ENCODE results near the gene SETBP1. TPM values are rescaled to one million over a fixed set of nuclear protein-coding genes. Genes with fewer than 3 reads are reported as not detected.

Gene SETBP1
- total and polyA plus RNA-seq, 2 of the 4 experiments (the other 2 are of a cell fraction): 0.19 to 0.36 TPM

DNA sequence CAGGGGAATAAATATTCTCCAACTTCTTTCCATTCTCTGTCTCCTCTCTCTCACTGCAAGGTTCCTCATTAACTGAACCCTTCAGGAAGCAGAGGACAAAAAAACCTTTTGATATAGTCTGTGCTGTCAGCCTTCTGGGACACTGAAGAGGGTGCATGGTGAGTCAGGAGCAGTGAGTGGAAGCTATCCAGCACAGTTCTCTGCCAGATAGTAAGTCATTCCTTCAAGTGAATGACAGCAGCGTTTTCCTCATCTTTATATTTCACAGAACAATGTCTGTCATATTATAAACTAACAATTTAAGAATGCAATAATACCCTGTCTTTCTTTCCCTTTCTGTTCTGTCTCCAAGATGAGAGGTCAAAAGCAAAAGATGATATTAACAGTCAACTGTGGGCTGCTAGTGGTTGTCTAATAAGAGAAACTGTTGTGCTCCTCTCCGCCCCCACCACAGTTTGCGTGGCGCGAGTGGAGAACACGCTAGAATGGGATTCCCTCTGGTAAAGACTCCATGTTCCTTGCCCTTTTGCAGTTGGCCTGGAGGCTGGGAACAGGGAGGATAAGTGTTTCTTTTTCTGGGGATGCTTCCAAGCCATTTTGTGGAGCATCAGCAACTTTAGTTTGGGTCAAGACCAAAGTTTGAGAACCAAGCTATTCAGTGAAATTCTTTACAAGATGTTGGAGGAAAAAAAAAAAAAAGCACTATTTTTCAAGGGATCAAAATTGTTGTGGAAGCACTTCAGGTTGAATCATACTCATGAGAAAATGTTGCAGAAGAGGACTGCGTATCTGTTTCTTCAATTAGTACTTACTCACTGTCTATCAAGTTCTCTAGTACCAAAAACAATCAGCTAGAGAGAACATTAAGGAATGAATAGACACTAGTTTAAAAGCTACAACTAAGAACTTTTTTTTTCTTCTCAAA, 430.2 kb downstream of the SETBP1 start:
- no peak overlapping the region for H2BK120ac ChIP-seq (ENCODE audit: low read depth, low read length)
- H2BK20ac ChIP-seq (ENCODE audit: low read depth, low read length): no peak overlapping the region
- H4K91ac ChIP-seq (ENCODE audit: insufficient read depth, low read depth, low read length): no peak overlapping the region
- TF ChIP-seq CHD1 (IDR thresholded peaks at IDR 0.05; ENCODE audit: low read depth, low read length) (no peak), MXI1 (IDR thresholded peaks at IDR 0.05; ENCODE audit: borderline replicate concordance, low read depth, low read length) (no peak), FOS (IDR thresholded peaks at IDR 0.05; ENCODE audit: low read depth, low read length) (no peak), MAFK (IDR thresholded peaks at IDR 0.05; ENCODE audit: low read depth, low read length) (no peak), RCOR1 (IDR thresholded peaks at IDR 0.05; ENCODE audit: insufficient replicate concordance, low read length) (no peak), SMC3 (IDR thresholded peaks at IDR 0.05; ENCODE audit: low read depth, low read length) (no peak), BHLHE40 (IDR thresholded peaks at IDR 0.05; ENCODE audit: low read depth, low read length) (no peak)
- H3K27ac ChIP-seq (ENCODE audit: insufficient read depth, low read length): no peak overlapping the region
- intact Hi-C loops (cut with micrococcal nuclease): no loop called here
- CTCF ChIA-PET: interaction anchor here (0.6 kb wide), 1 partner anchor 18 kb away, joined by 4 read pairs; no protein-coding TSS in a partner anchor
- no peak for ATAC-seq (ENCODE audit: low read depth)
- no peaks in the 10 kb centered on the region for H3K79me1 ChIP-seq (ENCODE audit: low read depth in 1 of 2, low read length in 2 of 2)
- no peak overlapping the region for H4K8ac ChIP-seq (ENCODE audit: low read depth in 2 of 2, low read length in 2 of 2)
- H3K4ac ChIP-seq (ENCODE audit: low read depth, low read length): no peak overlapping the region
- H3K56ac ChIP-seq (ENCODE audit: extremely low read depth, insufficient read depth, low read length): no peak overlapping the region
- H3K9ac ChIP-seq (ENCODE audit: low read depth, low read length): no peak overlapping the region
- BruUV-seq (replicated peaks): no TSS peak
- WGBS, 2 experiments (ENCODE audit: extremely low coverage in 2 of 2, insufficient read length in 1 of 2): 97% methylated on average over 5 of the region's 7 CpGs; no CpG with 5 or more reads in 1 of the 2 experiments
- no peak overlapping the region for H3K18ac ChIP-seq (ENCODE audit: low read depth, low read length)
- POLR2A ChIA-PET (ENCODE audit: unreplicated experiment): no interaction called here
- no peaks in the 10 kb centered on the region for H3K9me3 ChIP-seq (ENCODE audit: control insufficient read depth, insufficient read depth, low read length)
- DNase-seq: no peak
- H3K4me2 ChIP-seq (ENCODE audit: low read depth, low read length): no peak overlapping the region
- H4K20me1 ChIP-seq (ENCODE audit: insufficient read depth, low read length): no peaks in the 10 kb centered on the region
- H2AK9ac ChIP-seq (replicated peaks; ENCODE audit: low read depth, low read length, poor library complexity): no peak overlapping the region
- H2AK5ac ChIP-seq (ENCODE audit: low read depth, low read length): no peak overlapping the region
- no peak overlapping the region for H2BK15ac ChIP-seq (ENCODE audit: low read depth, low read length)
- H3K36me3 ChIP-seq (ENCODE audit: control insufficient read depth, insufficient read depth, low read length): no peaks in the 10 kb centered on the region
- H3K9me1 ChIP-seq (ENCODE audit: insufficient read depth, low read length): no peaks in the 10 kb centered on the region; the same call in 1 of the 2 replicates
- dilution Hi-C loops (cut with HindIII; ENCODE audit: low sequenced_read_pairs, unreplicated experiment): no loop called here
- H3K14ac ChIP-seq (replicated peaks; ENCODE audit: low read depth, low read length): no peak overlapping the region
- no peak overlapping the region for H2AFZ ChIP-seq (replicated peaks; ENCODE audit: low read length, poor library complexity)
- H4K5ac ChIP-seq (ENCODE audit: low read depth, low read length): no peak overlapping the region
- H3K23ac ChIP-seq (ENCODE audit: low read depth, low read length): no peak overlapping the region
- no peaks in the 10 kb centered on the region for H3K4me1 ChIP-seq (ENCODE audit: control insufficient read depth, insufficient read depth, low read length)
- no peak overlapping the region for H2BK5ac ChIP-seq (ENCODE audit: low read depth, low read length, poor library complexity, severe bottlenecking)
- in situ Hi-C loops (cut with MboI; ENCODE audit: low sequenced_read_pairs): no loop called here
- H3K27me3 ChIP-seq (ENCODE audit: control insufficient read depth, insufficient read depth, low read length): peaks cover 9% of the 10 kb centered on the region
- no peak overlapping the region for H3K4me3 ChIP-seq (ENCODE audit: insufficient read depth, low read depth, low read length)

Measured in IMR-90 (cell line).